HEK293T (cell line): ENCODE data around the gene TRMU.

ENCODE experiments used
- ARNT ChIP-seq: fragments of 450-650 bp; IDR thresholded peaks from 2 replicates; pipeline ENCODE4 v1.6.1; 2017; ENCODE audit warnings: mild to moderate bottlenecking
- FOXK2 ChIP-seq: fragments of 450-650 bp; IDR thresholded peaks from 2 replicates; pipeline ENCODE4 v1.6.1; 2016; ENCODE audit warnings: mild to moderate bottlenecking
- LEF1 ChIP-seq: fragments of 450-650 bp; IDR thresholded peaks from 2 replicates; pipeline ENCODE4 v1.6.1; 2017; ENCODE audit warnings: mild to moderate bottlenecking, borderline replicate concordance
- SP1 ChIP-seq: fragments of 450-650 bp; IDR thresholded peaks from 2 replicates; pipeline ENCODE4 v1.6.1; 2017
- TARDBP ChIP-seq: fragments of 450-650 bp; IDR thresholded peaks from 2 replicates; pipeline ENCODE4 v1.6.1; 2016

DNA sequence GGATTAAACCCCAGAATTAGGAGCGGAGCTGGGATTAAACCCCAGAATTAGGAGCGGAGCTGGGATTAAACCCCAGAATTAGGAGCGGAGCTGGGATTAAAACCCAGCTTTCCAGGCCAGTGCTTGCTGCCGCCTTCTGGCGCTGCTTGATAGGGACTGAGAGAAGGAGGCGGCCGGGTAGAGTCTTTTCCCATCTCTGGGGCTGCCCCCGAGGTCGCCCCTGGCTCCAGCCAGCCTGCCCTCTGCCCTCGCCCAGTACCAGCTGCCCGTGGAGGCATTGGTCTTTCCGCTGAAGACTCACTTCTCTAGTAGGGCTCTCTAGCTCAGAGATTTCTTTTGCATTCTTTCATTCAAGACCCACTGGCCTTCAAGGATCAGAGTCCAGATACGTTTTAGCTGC lies 5.2 kb downstream of the TRMU start:
- TF ChIP-seq ARNT (no peak), SP1 (no peak), FOXK2 (no peak), LEF1 (no peak), TARDBP (no peak)
